Measurements from ENCODE around the gene RPS6KA5. TPM values are rescaled to one million over a fixed set of nuclear protein-coding genes. Genes with fewer than 3 reads are reported as not detected.

The RPS6KA5 gene
- total RNA-seq, 4 donors from 2014 or later: 3.1 to 10.5 (median 8.1) TPM

DNA sequence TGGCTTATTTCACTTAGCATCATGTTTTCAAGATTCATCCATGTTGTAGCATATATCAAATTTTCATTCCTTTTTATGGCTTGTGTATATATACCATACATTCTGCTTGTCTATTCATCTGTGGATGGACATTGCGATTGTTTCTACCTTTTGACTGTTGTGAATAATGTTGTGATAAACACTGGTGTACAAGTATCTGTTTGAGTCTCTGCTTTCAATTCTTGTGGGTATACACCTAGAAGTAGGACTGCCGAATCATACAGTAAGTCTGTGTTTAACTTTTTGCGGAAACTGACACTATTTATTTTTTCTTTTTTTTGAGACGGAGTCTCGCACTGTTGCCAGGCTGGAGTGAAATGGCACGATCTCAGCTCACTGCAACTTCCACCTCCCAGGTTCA is 19.6 kb upstream of the RPS6KA5 start:
- no peak for DNase-seq
- Histone ChIP-seq H3K4me1 (no peaks in the 10 kb centered on the region), H3K36me3 (no peaks in the 10 kb centered on the region), H3K27ac (no peak overlapping the region), H3K4me3 (no peak overlapping the region), H3K9me3 (no peaks in the 10 kb centered on the region), H3K27me3 (no peaks in the 10 kb centered on the region)
- TF ChIP-seq, protein P1, sequence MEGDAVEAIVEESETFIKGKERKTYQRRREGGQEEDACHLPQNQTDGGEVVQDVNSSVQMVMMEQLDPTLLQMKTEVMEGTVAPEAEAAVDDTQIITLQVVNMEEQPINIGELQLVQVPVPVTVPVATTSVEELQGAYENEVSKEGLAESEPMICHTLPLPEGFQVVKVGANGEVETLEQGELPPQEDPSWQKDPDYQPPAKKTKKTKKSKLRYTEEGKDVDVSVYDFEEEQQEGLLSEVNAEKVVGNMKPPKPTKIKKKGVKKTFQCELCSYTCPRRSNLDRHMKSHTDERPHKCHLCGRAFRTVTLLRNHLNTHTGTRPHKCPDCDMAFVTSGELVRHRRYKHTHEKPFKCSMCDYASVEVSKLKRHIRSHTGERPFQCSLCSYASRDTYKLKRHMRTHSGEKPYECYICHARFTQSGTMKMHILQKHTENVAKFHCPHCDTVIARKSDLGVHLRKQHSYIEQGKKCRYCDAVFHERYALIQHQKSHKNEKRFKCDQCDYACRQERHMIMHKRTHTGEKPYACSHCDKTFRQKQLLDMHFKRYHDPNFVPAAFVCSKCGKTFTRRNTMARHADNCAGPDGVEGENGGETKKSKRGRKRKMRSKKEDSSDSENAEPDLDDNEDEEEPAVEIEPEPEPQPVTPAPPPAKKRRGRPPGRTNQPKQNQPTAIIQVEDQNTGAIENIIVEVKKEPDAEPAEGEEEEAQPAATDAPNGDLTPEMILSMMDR (IDR thresholded peaks at IDR 0.05): no peak
- no peak for TF ChIP-seq POLR2A (IDR thresholded peaks at IDR 0.05)
- 89 to 97% methylated on average over 6 of the region's 6 CpGs for WGBS, 2 donors
- intact Hi-C loops (cut with DNase I): no loop called here

DNA sequence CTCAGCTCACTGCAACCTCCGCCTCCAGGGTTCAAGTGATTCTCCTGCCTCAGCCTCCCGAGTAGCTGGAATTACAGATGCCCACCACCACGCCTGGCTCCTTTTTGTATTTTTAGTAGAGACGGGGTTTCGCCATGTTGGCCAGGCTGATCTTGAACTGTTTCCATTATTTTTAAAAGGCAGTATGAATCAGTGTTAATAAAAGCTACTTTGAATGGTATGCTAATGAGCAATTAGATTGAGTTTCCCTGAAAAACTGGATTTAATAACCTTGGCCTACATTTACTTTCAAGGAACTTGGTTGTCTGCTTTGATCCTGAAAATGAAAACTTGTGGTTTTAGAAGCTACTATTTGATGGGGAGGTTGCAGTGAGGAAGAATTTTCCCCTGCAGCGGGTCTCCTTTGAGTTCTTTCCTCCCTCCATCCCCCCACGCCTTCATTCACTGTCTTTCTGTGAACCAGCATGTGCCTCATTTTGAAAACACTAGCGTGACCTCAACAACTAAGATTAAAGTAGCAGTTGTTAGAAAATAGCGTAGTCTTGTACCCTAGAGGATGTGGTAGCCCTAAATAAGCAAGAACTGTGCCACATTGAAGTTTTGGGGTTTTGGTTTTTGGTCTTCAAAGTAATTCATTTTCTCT is 17.8 kb upstream of the RPS6KA5 start:
- no peak for DNase-seq
- Histone ChIP-seq H3K4me3 (no peak overlapping the region), H3K27me3 (no peaks in the 10 kb centered on the region), H3K27ac (no peak overlapping the region), H3K4me1 (no peaks in the 10 kb centered on the region), H3K36me3 (no peaks in the 10 kb centered on the region), H3K9me3 (no peaks in the 10 kb centered on the region)
- intact Hi-C loops (cut with DNase I): no loop called here
- no peak for TF ChIP-seq POLR2A (IDR thresholded peaks at IDR 0.05)
- TF ChIP-seq, protein P1 (IDR thresholded peaks at IDR 0.05): no peak
- WGBS, 2 donors: 84 to 90% methylated on average over 8 to 9 of the region's 9 CpGs

DNA sequence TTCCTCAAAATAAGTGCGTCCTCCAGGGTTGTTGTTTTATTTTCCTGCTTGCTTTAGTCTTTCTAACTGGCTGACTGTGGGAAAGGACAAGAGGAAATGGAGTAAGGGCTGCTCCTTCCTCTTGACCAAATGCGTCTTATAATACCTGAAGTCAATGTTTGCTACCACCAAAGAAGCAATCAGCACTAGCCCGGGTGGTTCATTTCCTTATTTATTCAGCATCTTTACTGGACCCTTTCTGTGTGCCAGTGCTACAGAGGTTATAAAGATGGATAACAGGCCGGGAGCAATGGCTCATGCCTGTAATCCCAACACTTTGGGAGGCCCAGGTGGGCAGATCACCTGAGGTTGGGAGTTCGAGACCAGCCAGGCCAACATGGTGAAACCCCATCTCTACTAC is 15.1 kb upstream of the RPS6KA5 start:
- no peaks in the 10 kb centered on the region for H3K36me3 ChIP-seq
- no peak overlapping the region for H3K4me3 ChIP-seq
- no peaks in the 10 kb centered on the region for H3K4me1 ChIP-seq
- H3K27me3 ChIP-seq: no peaks in the 10 kb centered on the region
- intact Hi-C loops (cut with DNase I): no loop called here
- TF ChIP-seq POLR2A (IDR thresholded peaks at IDR 0.05): no peak
- TF ChIP-seq, protein P1 (IDR thresholded peaks at IDR 0.05): no peak
- peaks cover 0 to 3% (median 0%) of the 10 kb centered on the region in 3 donors for H3K9me3 ChIP-seq
- H3K27ac ChIP-seq: no peak overlapping the region
- WGBS, 2 donors: 78 to 97% methylated on average over 4 of the region's 5 CpGs
- no peak for DNase-seq

DNA sequence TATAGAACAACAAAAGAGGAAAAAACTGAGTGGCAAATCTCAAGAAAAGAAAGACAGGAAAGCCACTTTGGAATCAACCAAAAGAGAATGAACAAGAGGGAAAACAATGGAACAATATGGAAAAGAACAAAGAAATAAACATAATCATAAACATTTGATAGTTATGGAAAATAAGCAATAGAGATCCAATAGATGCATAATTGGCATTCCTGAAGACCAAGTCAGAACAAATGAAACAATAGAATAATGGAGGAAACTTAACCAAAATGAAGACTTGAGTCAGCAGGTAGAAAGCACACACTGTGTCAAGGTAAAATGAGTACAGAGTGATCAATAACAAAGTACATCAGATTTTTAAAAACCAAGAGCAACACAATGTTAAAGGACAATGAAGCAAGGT is 10.1 kb upstream of the RPS6KA5 start:
- Histone ChIP-seq H3K4me3 (no peak overlapping the region), H3K27ac (no peak overlapping the region), H3K9me3 (peaks cover 0 to 8% (median 0%) of the 10 kb centered on the region in 3 donors), H3K27me3 (no peaks in the 10 kb centered on the region), H3K4me1 (peaks cover 0 to 4% (median 0%) of the 10 kb centered on the region in 3 donors), H3K36me3 (no peaks in the 10 kb centered on the region)
- TF ChIP-seq, protein P1 (IDR thresholded peaks at IDR 0.05): no peak
- TF ChIP-seq POLR2A (IDR thresholded peaks at IDR 0.05): no peak
- DNase-seq: no peak
- intact Hi-C loops (cut with DNase I): no loop called here

DNA sequence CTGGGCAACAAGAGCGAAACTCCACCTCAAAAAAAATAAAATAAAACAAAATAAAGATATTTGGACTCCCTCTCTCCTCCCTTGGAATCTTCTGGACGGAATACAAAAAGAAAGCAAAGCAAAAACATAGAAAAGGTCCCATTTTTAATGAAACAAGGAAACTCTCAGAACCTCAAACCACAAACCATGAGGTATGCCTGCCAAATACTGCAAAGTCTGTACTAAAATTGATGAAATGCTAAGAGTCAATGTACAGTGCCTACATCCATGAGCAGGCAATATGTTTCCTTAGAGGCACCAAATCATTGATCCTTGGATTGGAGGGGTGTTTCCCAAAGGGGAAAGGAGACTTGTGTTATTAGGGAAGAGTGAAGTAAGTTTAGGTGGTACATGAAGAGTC is 8.2 kb upstream of the RPS6KA5 start:
- no peaks in the 10 kb centered on the region for H3K36me3 ChIP-seq
- no peak overlapping the region for H3K4me3 ChIP-seq
- intact Hi-C loops (cut with DNase I): no loop called here
- 71 to 76% methylated on average over 2 of the region's 2 CpGs for WGBS, 2 donors
- H3K9me3 ChIP-seq: peaks cover 0 to 8% (median 0%) of the 10 kb centered on the region in 3 donors
- no peak overlapping the region for H3K27ac ChIP-seq
- no peaks in the 10 kb centered on the region for H3K27me3 ChIP-seq
- peaks cover 0 to 15% (median 0%) of the 10 kb centered on the region in 3 donors for H3K4me1 ChIP-seq
- no peak for DNase-seq
- TF ChIP-seq, protein P1 (IDR thresholded peaks at IDR 0.05): no peak
- TF ChIP-seq POLR2A (IDR thresholded peaks at IDR 0.05): no peak
